Dendritic cell treated with granulocyte-macrophage colony-stimulating factor and Interleukin-4, amounts not matched to agents 40 ng/mL and 50 ng/mL, for 4 days (primary cell): ENCODE data around the gene NGRN.

ENCODE experiments used
- H3K27ac Mint-ChIP-seq: one replicate; pipeline ENCODE4 v1.8.0; 2022; ENCODE audit warnings: mild to moderate bottlenecking, mixed read lengths
- H3K27me3 Mint-ChIP-seq: one replicate; pipeline ENCODE4 v1.8.0; 2022; ENCODE audit warnings: mild to moderate bottlenecking, mixed read lengths
- H3K36me3 Mint-ChIP-seq: one replicate; pipeline ENCODE4 v1.8.0; 2022; ENCODE audit warnings: low read depth, mixed read lengths
- H3K4me1 Mint-ChIP-seq: one replicate; pipeline ENCODE4 v1.8.0; 2022; ENCODE audit warnings: low read depth, mixed read lengths
- H3K4me3 Mint-ChIP-seq: one replicate; pipeline ENCODE4 v1.8.0; 2022; ENCODE audit warnings: mild to moderate bottlenecking, moderate library complexity, mixed read lengths
- H3K9me3 Mint-ChIP-seq: one replicate; pipeline ENCODE4 v1.8.0; 2022; ENCODE audit warnings: mixed read lengths
- intact Hi-C: fragments of 100-400 bp; cut with micrococcal nuclease; formaldehyde crosslinking; loops from one replicate; pipeline ENCODE4 v1.15.0; 2022

NGRN gene

DNA sequence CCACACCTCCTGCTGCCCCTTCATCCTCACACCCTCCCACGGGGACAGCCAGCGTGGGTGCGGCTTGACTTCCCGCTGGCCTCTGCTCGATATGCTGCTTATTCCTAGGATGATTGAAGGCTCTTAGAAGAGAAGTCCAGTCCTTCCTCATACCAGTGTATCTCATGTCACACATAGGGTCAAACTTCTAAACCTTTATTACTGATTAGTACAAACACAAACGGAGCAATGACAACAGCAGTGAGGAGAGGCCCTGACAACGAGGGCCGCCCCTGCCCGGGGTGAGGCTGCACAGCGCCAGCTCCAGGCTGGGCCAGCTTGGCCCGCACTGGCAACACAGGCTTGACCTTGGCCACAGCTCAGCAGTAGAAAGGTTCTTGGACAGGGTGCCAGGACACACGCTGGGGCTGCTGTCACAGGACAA is 35.4 kb upstream of the NGRN start:
- Mint-ChIP-seq H3K4me1 (peaks cover 51% of the 10 kb centered on the region), H3K27me3 (no peaks in the 10 kb centered on the region), H3K27ac (peak overlapping the region; percentile 83), H3K4me3 (no peak overlapping the region), H3K9me3 (no peaks in the 10 kb centered on the region), H3K36me3 (peaks cover 72% of the 10 kb centered on the region)
- intact Hi-C loops: no loop called here

DNA sequence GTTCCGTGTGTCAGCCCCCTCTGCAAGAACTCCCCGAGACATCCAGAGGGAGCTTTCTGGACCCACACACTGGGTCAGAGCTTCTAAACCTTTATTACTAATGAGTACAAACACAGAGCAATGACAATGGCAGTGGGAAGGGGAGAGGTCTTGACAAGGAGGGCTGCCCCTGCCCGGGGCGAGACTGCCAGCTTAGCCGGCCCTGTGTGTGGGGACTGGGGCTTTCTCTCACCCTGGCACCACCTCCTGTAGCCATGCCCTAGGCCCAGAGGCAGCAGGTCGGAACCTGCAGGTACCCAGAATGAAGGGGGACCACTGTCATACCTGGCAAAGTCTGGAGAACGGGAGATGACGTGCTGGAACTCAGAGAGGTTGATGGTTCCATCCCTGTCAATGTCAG is 34.9 kb upstream of the NGRN start:
- H3K9me3 Mint-ChIP-seq: no peaks in the 10 kb centered on the region
- H3K27ac Mint-ChIP-seq: peak overlapping the region; percentile 83
- H3K27me3 Mint-ChIP-seq: no peaks in the 10 kb centered on the region
- H3K4me3 Mint-ChIP-seq: peak overlapping the region; percentile 51
- intact Hi-C loops: no loop called here
- H3K4me1 Mint-ChIP-seq: peaks cover 53% of the 10 kb centered on the region
- peaks cover 66% of the 10 kb centered on the region for H3K36me3 Mint-ChIP-seq

DNA sequence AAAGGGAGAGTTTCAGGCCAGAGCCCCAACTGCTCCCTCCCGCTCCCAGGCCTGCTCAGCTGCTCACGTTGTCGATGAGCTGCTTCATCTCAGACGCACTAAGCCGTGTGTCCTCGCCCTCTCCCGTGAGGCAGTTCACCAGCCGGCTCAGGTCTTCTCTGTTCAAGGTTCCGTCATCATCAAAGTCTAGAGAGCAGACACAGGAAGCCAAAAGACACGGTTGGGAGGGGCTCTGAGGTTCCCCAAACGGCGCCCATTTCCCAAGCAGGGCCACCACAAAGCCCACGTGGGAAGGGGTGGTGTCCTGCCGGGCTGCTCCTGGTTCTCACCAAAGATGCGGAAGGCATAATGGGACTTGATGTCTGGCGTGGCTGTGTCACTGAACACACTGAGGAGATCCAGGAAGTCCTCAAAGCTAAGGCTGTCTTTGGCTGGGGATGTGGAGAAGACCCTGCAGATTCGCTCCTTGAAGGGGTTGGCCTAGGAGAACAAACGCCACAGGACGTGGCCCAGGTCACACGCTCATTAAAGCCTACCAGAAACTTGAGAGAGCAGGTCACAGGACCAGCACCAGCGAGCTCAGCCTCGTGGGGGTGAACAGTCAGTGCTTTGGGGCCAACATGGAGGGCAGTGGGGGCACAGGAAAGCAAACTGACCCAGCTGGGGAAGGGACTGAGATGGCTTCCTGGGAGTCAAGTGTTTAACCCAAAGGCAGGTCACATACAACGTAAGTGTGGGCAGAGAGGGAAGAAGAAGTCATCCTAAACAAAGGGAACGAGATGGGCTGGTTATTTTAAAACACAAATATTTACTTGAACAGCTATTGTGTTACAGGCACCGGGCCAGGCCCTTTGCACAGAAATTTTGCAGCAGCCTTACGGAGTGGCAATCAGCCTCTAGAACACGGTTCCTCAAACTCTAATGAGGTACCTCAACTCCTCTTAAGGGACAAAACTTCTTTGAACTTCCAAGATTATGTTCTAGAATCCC is 34.1 kb upstream of the NGRN start:
- H3K27ac Mint-ChIP-seq: peak overlapping the region; percentile 83
- no peaks in the 10 kb centered on the region for H3K27me3 Mint-ChIP-seq
- peak overlapping the region; percentile 51 for H3K4me3 Mint-ChIP-seq
- peaks cover 53% of the 10 kb centered on the region for H3K4me1 Mint-ChIP-seq
- H3K36me3 Mint-ChIP-seq: peaks cover 63% of the 10 kb centered on the region
- H3K9me3 Mint-ChIP-seq: no peaks in the 10 kb centered on the region
- intact Hi-C loops: no loop called here

DNA sequence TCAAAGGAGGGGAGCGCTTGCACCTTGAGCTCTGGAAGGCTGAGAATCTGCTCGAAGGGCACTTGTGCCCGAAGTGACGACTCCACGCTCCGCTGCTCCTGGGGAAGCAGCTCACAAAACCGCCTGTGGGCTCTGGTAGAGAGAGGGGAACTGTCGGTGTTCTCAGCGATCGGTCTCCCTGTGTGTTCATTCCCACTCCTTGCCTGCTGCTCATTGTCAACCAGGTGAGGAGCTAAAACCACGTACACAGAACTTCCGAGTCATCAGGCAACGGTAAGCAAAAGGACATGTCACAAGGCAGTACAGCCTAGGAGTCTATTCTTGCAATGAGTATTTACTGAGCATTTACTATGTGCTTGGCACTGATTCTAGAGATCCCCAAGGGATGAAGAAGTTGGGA is 33.3 kb upstream of the NGRN start:
- peak overlapping the region; percentile 79 for H3K4me3 Mint-ChIP-seq
- peaks cover 65% of the 10 kb centered on the region for H3K36me3 Mint-ChIP-seq
- peaks cover 53% of the 10 kb centered on the region for H3K4me1 Mint-ChIP-seq
- H3K27ac Mint-ChIP-seq: peak overlapping the region; percentile 83
- intact Hi-C loops: no loop called here
- H3K27me3 Mint-ChIP-seq: no peaks in the 10 kb centered on the region
- H3K9me3 Mint-ChIP-seq: no peaks in the 10 kb centered on the region

DNA sequence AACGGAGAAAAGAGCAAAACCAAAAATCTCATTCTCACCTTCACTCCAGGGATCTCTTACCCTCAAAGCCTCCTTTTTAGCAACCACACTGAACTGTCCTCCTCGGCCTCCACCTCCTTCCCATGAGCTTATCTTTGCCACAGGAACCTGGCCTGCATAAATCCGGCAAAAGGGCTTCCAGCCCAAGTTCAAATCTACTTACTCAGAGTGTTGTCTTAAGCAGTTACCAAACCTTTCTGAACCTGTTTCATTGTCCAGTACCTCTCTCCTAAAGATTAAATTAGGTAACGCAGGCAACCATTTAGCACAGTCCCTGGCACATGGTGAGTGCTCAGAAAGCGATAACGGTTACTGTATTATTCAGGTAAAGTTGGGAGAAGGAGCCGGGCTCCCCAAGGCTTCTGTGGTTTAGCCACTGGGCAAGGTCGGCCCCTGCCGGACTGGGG is 32.5 kb upstream of the NGRN start:
- Mint-ChIP-seq H3K36me3 (peaks cover 65% of the 10 kb centered on the region), H3K4me3 (peak overlapping the region; percentile 79), H3K4me1 (peaks cover 53% of the 10 kb centered on the region)

DNA sequence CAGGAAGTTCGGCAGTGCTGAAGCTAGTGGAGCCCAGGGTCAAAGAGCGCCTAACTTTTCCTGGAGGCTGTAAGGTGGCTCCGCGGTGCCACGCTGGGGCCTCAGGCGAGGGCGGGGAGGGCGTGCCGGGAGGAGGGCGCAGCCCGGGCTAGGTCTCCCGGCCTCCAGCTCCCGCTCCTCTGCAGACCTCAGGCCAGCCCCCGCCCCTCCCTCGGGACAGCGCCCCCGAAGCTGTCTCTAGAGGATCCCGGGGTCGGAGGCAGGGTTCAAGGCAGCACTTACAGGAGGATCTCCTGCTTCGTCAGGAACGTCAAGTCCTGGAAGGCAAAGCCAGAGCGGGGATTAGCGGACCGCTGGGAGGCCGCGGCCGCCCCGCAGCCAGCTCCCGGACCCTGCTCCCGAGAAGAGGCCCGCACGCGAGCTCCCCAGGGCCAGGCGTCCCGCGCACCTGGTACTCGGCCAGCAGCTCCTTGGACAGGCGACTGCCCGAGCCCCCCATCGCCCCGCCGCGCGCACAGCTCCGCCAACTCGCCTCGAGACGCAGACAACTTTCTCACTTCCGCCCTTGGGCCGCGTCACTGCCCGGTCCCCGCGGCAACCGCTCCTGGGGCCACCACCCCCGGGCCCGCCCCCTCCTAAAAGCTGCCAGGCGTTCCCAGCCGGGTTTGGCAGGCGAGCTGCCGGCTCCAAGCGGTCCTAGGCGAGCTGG is 31.9 kb upstream of the NGRN start, which contains the start of gene CIB1:
TSS of gene CIB1 (minus strand) at position 555 of the 709 bp plus-strand sequence. CDS start at position 499, 56 bp downstream.
- Mint-ChIP-seq H3K4me3 (peak within 1 kb of the TSS; percentile 79), H3K4me1 (peaks cover 53% of the 10 kb centered on the region), H3K27ac (peak within 1 kb of the TSS; percentile 83), H3K9me3 (no peaks in the 10 kb centered on the region), H3K36me3 (peaks cover 65% of the 10 kb centered on the region), H3K27me3 (no peaks in the 10 kb centered on the region)
- intact Hi-C loops: loop anchor here (1.0 to 2.0 kb wide), 2 partner anchors 16 to 31 kb away; partner anchors contain the start of genes NGRN and TTLL13

More for the DNA sequence above, 32.5 kb upstream of the NGRN start:
- Mint-ChIP-seq H3K27me3 (no peaks in the 10 kb centered on the region), H3K9me3 (no peaks in the 10 kb centered on the region), H3K27ac (peak overlapping the region; percentile 83)
- intact Hi-C loops: no loop called here

DNA sequence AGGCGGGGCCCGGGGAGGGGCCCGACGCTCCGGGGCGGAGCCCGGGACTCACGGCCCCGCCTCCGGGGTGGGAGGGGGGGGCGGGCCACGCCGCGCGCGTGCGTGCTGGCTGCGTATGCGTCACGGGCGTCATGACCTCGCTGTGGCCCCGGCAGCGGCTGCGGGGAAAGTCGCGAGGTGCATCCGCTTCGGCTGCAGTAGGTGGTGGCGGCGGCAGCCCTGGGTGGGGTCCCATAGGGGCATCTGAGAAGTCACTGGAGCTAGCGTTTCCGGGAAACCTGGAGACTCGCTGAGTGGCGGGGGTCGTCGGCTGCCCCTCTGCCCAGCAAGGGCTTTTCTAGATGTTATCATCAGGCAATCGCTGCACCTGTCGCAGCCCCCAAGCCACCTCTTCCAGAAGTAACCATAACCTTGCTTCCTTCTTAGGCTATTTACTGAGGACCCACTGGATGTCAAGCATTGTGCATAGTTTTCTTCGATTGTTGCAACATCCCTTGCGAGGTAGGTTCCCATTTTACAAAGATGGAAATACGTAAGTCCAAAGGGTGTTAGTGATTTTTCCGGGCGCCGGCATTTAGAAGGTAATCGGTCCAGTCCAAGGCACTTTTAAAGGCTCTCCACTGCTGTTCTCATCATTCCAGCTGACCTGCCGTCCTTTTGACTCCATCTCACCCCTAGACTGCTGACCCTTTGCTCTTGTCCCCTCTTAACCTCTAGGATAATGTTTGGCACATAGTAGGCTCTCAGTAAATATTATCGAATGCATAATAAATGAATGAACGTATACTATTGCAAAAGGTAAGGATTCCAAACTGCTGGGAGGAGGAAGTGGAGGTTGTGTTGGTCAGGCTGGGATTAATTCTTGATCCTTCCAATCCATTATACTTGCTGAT is 31.1 kb upstream of the NGRN start, which contains the start of gene GDPGP1:
TSS of gene GDPGP1 (plus strand) at position 114 of the 893 bp plus-strand sequence. CDS start 6,700 bp downstream, outside the sequence.
- peaks cover 65% of the 10 kb centered on the region for H3K36me3 Mint-ChIP-seq
- no peaks in the 10 kb centered on the region for H3K9me3 Mint-ChIP-seq
- peak within 1 kb of the TSS; percentile 79 for H3K4me3 Mint-ChIP-seq
- intact Hi-C loops: loop anchor here (1.0 to 2.0 kb wide), 2 partner anchors 15 to 30 kb away; partner anchors contain the start of genes NGRN and TTLL13
- H3K4me1 Mint-ChIP-seq: peaks cover 49% of the 10 kb centered on the region
- H3K27me3 Mint-ChIP-seq: no peaks in the 10 kb centered on the region
- H3K27ac Mint-ChIP-seq: peak within 1 kb of the TSS; percentile 83

GRCh38 chr15:90239371-90239770 is 26.1 kb upstream of the NGRN start:
- no peaks in the 10 kb centered on the region for H3K27me3 Mint-ChIP-seq
- intact Hi-C loops: no loop called here
- H3K27ac Mint-ChIP-seq: no peak overlapping the region
- no peak overlapping the region for H3K4me3 Mint-ChIP-seq
- no peaks in the 10 kb centered on the region for H3K9me3 Mint-ChIP-seq
- peaks cover 53% of the 10 kb centered on the region for H3K36me3 Mint-ChIP-seq
- peaks cover 14% of the 10 kb centered on the region for H3K4me1 Mint-ChIP-seq

DNA sequence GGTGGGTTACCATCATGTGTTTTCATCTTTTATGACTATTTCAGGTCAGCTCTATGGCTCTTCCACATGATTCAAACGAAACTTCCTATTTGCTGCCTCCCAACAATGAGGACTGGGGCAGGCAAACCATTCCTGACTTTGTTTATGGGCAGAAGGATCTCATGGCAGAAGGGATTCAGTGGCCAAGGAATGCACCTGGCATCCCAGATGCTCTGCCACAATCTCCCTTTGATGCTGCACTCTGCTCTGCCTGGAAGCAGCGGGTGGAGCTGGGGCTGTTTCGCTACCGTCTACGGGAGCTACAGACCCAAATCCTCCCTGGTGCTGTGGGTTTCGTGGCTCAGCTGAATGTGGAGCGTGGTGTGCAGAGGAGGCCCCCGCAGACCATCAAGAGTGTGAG is 24.6 kb upstream of the NGRN start:
- no peak overlapping the region for H3K4me3 Mint-ChIP-seq
- intact Hi-C loops: no loop called here
- H3K27me3 Mint-ChIP-seq: no peaks in the 10 kb centered on the region
- H3K36me3 Mint-ChIP-seq: peaks cover 53% of the 10 kb centered on the region
- no peaks in the 10 kb centered on the region for H3K9me3 Mint-ChIP-seq
- no peak overlapping the region for H3K27ac Mint-ChIP-seq
- H3K4me1 Mint-ChIP-seq: peaks cover 6% of the 10 kb centered on the region

DNA sequence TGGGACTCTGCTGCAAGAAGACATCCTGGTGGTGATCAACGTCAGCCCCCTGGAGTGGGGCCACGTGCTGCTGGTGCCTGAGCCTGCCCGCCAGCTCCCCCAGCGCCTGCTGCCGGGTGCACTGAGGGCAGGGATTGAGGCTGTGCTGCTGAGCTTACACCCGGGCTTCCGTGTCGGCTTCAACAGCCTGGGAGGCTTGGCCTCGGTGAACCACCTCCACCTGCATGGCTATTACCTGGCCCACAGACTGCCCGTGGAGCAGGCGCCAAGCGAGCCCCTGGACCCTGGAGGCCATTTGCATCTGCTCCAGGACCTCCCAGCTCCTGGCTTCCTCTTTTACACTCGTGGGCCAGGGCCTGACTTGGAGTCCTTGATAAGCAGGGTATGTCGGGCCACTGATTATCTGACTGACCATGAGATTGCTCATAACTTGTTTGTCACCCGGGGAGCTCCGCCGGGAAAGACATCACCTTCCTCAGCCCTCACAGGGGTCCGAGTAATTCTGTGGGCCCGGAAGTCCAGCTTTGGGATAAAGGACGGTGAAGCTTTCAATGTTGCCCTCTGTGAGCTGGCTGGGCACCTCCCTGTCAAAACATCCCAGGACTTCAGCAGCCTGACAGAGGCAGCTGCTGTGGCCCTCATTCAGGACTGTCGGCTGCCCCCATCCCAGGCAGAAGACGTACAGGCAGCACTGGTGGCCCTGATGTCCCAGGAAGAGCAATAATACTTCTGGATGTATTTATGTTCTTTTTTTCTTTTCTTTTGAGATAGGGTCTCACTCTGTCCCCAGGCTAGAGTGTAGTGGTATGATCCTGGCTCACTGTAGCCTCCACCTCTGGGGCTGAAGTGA is 23.9 kb upstream of the NGRN start:
- peaks cover 47% of the 10 kb centered on the region for H3K36me3 Mint-ChIP-seq
- H3K9me3 Mint-ChIP-seq: no peaks in the 10 kb centered on the region
- peaks cover 6% of the 10 kb centered on the region for H3K4me1 Mint-ChIP-seq
- no peak overlapping the region for H3K27ac Mint-ChIP-seq
- intact Hi-C loops: no loop called here
- no peaks in the 10 kb centered on the region for H3K27me3 Mint-ChIP-seq
- no peak overlapping the region for H3K4me3 Mint-ChIP-seq

GRCh38 chr15:90243943-90244639 is 21.4 kb upstream of the NGRN start:
- no peak overlapping the region for H3K4me3 Mint-ChIP-seq
- H3K9me3 Mint-ChIP-seq: no peaks in the 10 kb centered on the region
- H3K36me3 Mint-ChIP-seq: peaks cover 22% of the 10 kb centered on the region
- H3K4me1 Mint-ChIP-seq: peaks cover 12% of the 10 kb centered on the region
- no peak overlapping the region for H3K27ac Mint-ChIP-seq
- intact Hi-C loops: no loop called here
- H3K27me3 Mint-ChIP-seq: no peaks in the 10 kb centered on the region

DNA sequence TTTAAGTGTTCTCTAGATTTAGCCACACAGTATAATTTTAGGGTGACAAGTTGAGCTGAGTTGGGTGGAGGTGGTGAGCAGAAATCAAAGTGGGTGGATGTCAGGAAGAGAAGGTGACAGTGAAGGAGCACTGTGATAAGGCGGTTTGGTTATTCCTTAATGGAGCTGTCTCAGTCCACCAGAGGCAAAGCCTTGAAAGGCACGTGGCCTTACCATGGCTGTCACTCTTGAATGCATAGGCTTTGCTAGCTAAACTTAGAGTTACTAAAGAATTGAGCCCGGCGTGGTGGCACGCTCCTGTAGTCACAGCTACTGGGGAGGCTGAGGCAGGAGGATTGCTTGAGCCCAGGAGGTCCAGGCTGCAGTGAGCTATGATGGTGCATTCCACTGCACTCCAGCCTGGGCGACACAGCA is 16.7 kb upstream of the NGRN start:
- no peak overlapping the region for H3K27ac Mint-ChIP-seq
- no peaks in the 10 kb centered on the region for H3K9me3 Mint-ChIP-seq
- H3K4me3 Mint-ChIP-seq: peak overlapping the region; percentile 77
- intact Hi-C loops: loop anchor here (1.0 to 2.0 kb wide), 2 partner anchors 14 to 16 kb away; partner anchors contain the start of genes GDPGP1 and NGRN
- peaks cover 12% of the 10 kb centered on the region for H3K27me3 Mint-ChIP-seq
- H3K4me1 Mint-ChIP-seq: peaks cover 25% of the 10 kb centered on the region
- H3K36me3 Mint-ChIP-seq: no peaks in the 10 kb centered on the region
